Measurements from ENCODE around the gene RIMBP2.

DNA sequence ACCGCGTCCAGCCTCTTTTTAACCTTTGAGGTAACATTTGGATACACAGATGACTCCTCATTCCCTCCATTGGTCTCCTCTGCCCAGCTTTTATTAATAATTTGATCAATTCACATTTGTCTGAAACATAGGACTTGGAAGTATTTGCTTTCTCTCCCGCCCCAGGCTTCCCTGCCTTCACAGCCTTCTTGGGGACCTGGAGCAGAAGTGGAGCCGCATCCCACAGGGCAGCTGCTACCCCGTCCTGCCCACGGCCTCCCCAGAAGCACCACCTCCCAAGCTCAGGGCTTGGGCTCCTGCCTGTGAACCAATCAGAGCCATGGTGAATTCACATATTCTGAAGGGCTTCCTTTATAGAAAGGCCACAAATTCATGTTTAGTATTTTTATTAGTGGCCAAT is 280.8 kb downstream of the RIMBP2 start:
- TF ChIP-seq, protein P1, sequence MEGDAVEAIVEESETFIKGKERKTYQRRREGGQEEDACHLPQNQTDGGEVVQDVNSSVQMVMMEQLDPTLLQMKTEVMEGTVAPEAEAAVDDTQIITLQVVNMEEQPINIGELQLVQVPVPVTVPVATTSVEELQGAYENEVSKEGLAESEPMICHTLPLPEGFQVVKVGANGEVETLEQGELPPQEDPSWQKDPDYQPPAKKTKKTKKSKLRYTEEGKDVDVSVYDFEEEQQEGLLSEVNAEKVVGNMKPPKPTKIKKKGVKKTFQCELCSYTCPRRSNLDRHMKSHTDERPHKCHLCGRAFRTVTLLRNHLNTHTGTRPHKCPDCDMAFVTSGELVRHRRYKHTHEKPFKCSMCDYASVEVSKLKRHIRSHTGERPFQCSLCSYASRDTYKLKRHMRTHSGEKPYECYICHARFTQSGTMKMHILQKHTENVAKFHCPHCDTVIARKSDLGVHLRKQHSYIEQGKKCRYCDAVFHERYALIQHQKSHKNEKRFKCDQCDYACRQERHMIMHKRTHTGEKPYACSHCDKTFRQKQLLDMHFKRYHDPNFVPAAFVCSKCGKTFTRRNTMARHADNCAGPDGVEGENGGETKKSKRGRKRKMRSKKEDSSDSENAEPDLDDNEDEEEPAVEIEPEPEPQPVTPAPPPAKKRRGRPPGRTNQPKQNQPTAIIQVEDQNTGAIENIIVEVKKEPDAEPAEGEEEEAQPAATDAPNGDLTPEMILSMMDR (IDR thresholded peaks at IDR 0.05; ENCODE audit: low read depth, low read length): no peak
- TF ChIP-seq POLR2A (IDR thresholded peaks at IDR 0.05; ENCODE audit: extremely low read depth, insufficient read length) (no peak), MYC (IDR thresholded peaks at IDR 0.05; ENCODE audit: low read depth, low read length) (no peak)
- TF ChIP-seq, protein P2, sequence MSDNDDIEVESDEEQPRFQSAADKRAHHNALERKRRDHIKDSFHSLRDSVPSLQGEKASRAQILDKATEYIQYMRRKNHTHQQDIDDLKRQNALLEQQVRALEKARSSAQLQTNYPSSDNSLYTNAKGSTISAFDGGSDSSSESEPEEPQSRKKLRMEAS (IDR thresholded peaks at IDR 0.05; ENCODE audit: low read depth, low read length): no peak
